H9 (cell line): ENCODE data around the gene EFCAB3. TPM values are rescaled to one million over a fixed set of nuclear protein-coding genes. Genes with fewer than 3 reads are reported as not detected.
"Not testable (repeated sequence)": the region's sequence is repeated elsewhere in the genome, so short reads cannot be mapped to it uniquely, and the experiment has no call there.

ENCODE experiments used
- DNase-seq: peaks from one replicate; pipeline ENCODE4 v3.0.0-alpha.2; 2017
- H2AFZ ChIP-seq: one replicate; pipeline ENCODE4 v1.6.1; 2013; ENCODE audit warnings: mild to moderate bottlenecking, low read length, control low read depth, moderate library complexity
- H2AK5ac ChIP-seq: 2 replicates; pipeline ENCODE4 v1.6.1; 2013; ENCODE audit warnings: low read length, control low read depth, mixed read lengths; ENCODE audit not compliant: insufficient read length
- H2BK120ac ChIP-seq: one replicate; pipeline ENCODE4 v1.6.1; 2013; ENCODE audit warnings: low read depth, mild to moderate bottlenecking, low read length, control low read depth, inconsistent platforms; ENCODE audit not compliant: poor library complexity, severe bottlenecking
- H2BK12ac ChIP-seq: 2 replicates; pipeline ENCODE4 v1.6.1; 2013; ENCODE audit warnings: low read length, control low read depth, mixed read lengths, low read depth; ENCODE audit not compliant: insufficient read length
- H2BK15ac ChIP-seq: 2 replicates; pipeline ENCODE4 v1.6.1; 2013; ENCODE audit warnings: low read depth, low read length, control low read depth
- H2BK20ac ChIP-seq: one replicate; pipeline ENCODE4 v1.6.1; 2013; ENCODE audit warnings: low read depth, mild to moderate bottlenecking, low read length, control low read depth, inconsistent platforms; ENCODE audit not compliant: poor library complexity, severe bottlenecking
- H2BK5ac ChIP-seq: 2 replicates; pipeline ENCODE4 v1.6.1; 2013; ENCODE audit warnings: low read length, control low read depth, mixed read lengths; ENCODE audit not compliant: insufficient read length
- H3K14ac ChIP-seq: 2 replicates; pipeline ENCODE4 v1.6.1; 2013; ENCODE audit warnings: low read length, control low read depth; ENCODE audit not compliant: insufficient read depth
- H3K18ac ChIP-seq: 2 replicates; pipeline ENCODE4 v1.6.1; 2013; ENCODE audit warnings: low read depth, mild to moderate bottlenecking, mixed read lengths, low read length, control low read depth; ENCODE audit not compliant: insufficient read length
- H3K23ac ChIP-seq: 2 replicates; pipeline ENCODE4 v1.6.1; 2013; ENCODE audit warnings: low read length, control low read depth, mixed read lengths, low read depth; ENCODE audit not compliant: insufficient read length
- H3K23me2 ChIP-seq: 2 replicates; pipeline ENCODE4 v1.6.1; 2013; ENCODE audit warnings: low read depth, mild to moderate bottlenecking, mixed read lengths, low read length, control low read depth; ENCODE audit not compliant: insufficient read length, poor library complexity, severe bottlenecking
- H3K27ac ChIP-seq: 2 replicates; pipeline ENCODE4 v1.5.1; 2013; ENCODE audit warnings: low read length, control low read depth, mixed read lengths, low read depth; ENCODE audit not compliant: insufficient read length
- H3K27me3 ChIP-seq: 2 replicates; pipeline ENCODE4 v1.6.1; 2013; ENCODE audit warnings: low read length, control low read depth, inconsistent platforms; ENCODE audit not compliant: insufficient read depth
- H3K4ac ChIP-seq: 2 replicates; pipeline ENCODE4 v1.6.1; 2013; ENCODE audit warnings: low read depth, mild to moderate bottlenecking, control low read depth, inconsistent platforms, low read length, moderate library complexity
- H3K4me1 ChIP-seq: 2 replicates; pipeline ENCODE4 v1.6.1; 2013; ENCODE audit warnings: low read length, control low read depth, inconsistent platforms; ENCODE audit not compliant: insufficient read depth
- H3K4me2 ChIP-seq: 2 replicates; pipeline ENCODE4 v1.6.1; 2013; ENCODE audit warnings: low read length, control low read depth, mixed read lengths; ENCODE audit not compliant: insufficient read length, insufficient read depth
- H3K56ac ChIP-seq: 2 replicates; pipeline ENCODE4 v1.6.1; 2013; ENCODE audit warnings: low read depth, mild to moderate bottlenecking, mixed read lengths, low read length, control low read depth; ENCODE audit not compliant: insufficient read length
- H3K79me1 ChIP-seq: 2 replicates; pipeline ENCODE4 v1.6.1; 2013; ENCODE audit warnings: low read depth, mild to moderate bottlenecking, moderate library complexity, low read length, control low read depth, inconsistent platforms; ENCODE audit not compliant: insufficient read depth, poor library complexity, severe bottlenecking
- H3K79me2 ChIP-seq: 2 replicates; pipeline ENCODE4 v1.6.1; 2013; ENCODE audit warnings: low read length, control low read depth, inconsistent platforms; ENCODE audit not compliant: insufficient read depth
- H3K9ac ChIP-seq: 2 replicates; pipeline ENCODE4 v1.6.1; 2013; ENCODE audit warnings: low read length, control low read depth, mixed read lengths; ENCODE audit not compliant: insufficient read length; ENCODE audit errors: extremely low read depth
- H3K9me3 ChIP-seq: one replicate; pipeline ENCODE4 v1.6.1; 2013; ENCODE audit warnings: low read depth, low read length, inconsistent platforms; ENCODE audit not compliant: control insufficient read depth
- H3T11ph ChIP-seq: one replicate; pipeline ENCODE4 v1.6.1; 2013; ENCODE audit warnings: mild to moderate bottlenecking, low read length, control low read depth, inconsistent platforms
- H4K20me1 ChIP-seq: one replicate; pipeline ENCODE4 v1.6.1; 2013; ENCODE audit not compliant: control insufficient read depth, insufficient read length, insufficient read depth
- H4K5ac ChIP-seq: 2 replicates; pipeline ENCODE4 v1.6.1; 2013; ENCODE audit warnings: low read depth, mild to moderate bottlenecking, mixed read lengths, low read length, control low read depth; ENCODE audit not compliant: insufficient read length
- H4K8ac ChIP-seq: replicated peaks from 2 replicates; pipeline ENCODE4 v1.6.1; 2013; ENCODE audit warnings: low read length, control low read depth, mixed read lengths, low read depth; ENCODE audit not compliant: insufficient read length
- H4K91ac ChIP-seq: 2 replicates; pipeline ENCODE4 v1.6.1; 2013; ENCODE audit warnings: low read depth, mild to moderate bottlenecking, moderate library complexity, mixed read lengths, low read length, control low read depth; ENCODE audit not compliant: insufficient read length
- H3K27ac Mint-ChIP-seq, 3 experiments: 2 replicates in 2 of 3; 3 replicates in 1 of 3; pipeline ENCODE4 v1.8.0; 2020 to 2021; ENCODE audit warnings: mixed read lengths in 3 of 3, mild to moderate bottlenecking in 1 of 3, moderate library complexity in 1 of 3
- H3K27me3 Mint-ChIP-seq: 2 replicates; pipeline ENCODE4 v1.8.0; 2021; ENCODE audit warnings: low read depth, mild to moderate bottlenecking, moderate library complexity, mixed read lengths
- H3K36me3 Mint-ChIP-seq, 3 experiments: 2 replicates in 2 of 3; 3 replicates in 1 of 3; pipeline ENCODE4 v1.8.0; 2020 to 2021; ENCODE audit warnings: low read depth in 3 of 3, mixed read lengths in 3 of 3; ENCODE audit not compliant: insufficient read depth in 1 of 3
- H3K4me1 Mint-ChIP-seq, 2 experiments: 2 replicates each; pipeline ENCODE4 v1.8.0; 2020; ENCODE audit warnings: mixed read lengths in 2 of 2
- H3K4me3 Mint-ChIP-seq, 2 experiments: 2 replicates in 1 of 2; 3 replicates in 1 of 2; pipeline ENCODE4 v1.8.0; 2020 to 2021; ENCODE audit warnings: mild to moderate bottlenecking in 2 of 2, mixed read lengths in 2 of 2, moderate library complexity in 1 of 2
- H3K9me3 Mint-ChIP-seq, 2 experiments: 2 replicates in 1 of 2; 3 replicates in 1 of 2; pipeline ENCODE4 v1.8.0; 2020; ENCODE audit warnings: mild to moderate bottlenecking in 2 of 2, mixed read lengths in 2 of 2, moderate library complexity in 1 of 2
- WGBS: extraction: QIAGEN DNeasy Blood & Tissue Kit; methylation state at CpG from one replicate; pipeline ENCODE4 v1.1.7; 2013; ENCODE audit warnings: missing lambda C conversion rate, low lambda C conversion rate, mixed read lengths; ENCODE audit not compliant: insufficient read length; ENCODE audit errors: extremely low coverage; 5-methylcytosine and 5-hydroxymethylcytosine counted together
- total RNA-seq: library from RNA; stranded (reverse); gene quantifications from 2 replicates; pipeline ENCODE4 v1.2.1, GENCODE V29; 2021

EFCAB3 gene
- total RNA-seq, 1 experiment from 2014 or later = not detected

- Mint-ChIP-seq H3K36me3 (peaks cover 14 to 29% (median 19%) of the 10 kb centered on the region in 3 experiments; a peak in 6 of 7 replicates), H3K27ac (0 out of 7 replicates have a peak overlapping the region, but pooled peaks of 1 of the 3 experiments have one; percentile 28)
- H3K9me3 ChIP-seq, H2BK20ac ChIP-seq, H3K56ac ChIP-seq, H3K4me1 ChIP-seq, H4K8ac ChIP-seq, H2BK5ac ChIP-seq, H2AK5ac ChIP-seq, H3K18ac ChIP-seq, H3T11ph ChIP-seq, H3K23me2 ChIP-seq, H3K4me1 Mint-ChIP-seq, H3K4ac ChIP-seq, H3K14ac ChIP-seq, H4K91ac ChIP-seq, H2BK12ac ChIP-seq, H4K20me1 ChIP-seq, H2AFZ ChIP-seq, H3K27ac ChIP-seq, DNase-seq, H3K27me3 ChIP-seq, H3K4me2 ChIP-seq, H3K79me2 ChIP-seq, H3K9ac ChIP-seq, H3K9me3 Mint-ChIP-seq, H3K79me1 ChIP-seq, H3K27me3 Mint-ChIP-seq, H2BK120ac ChIP-seq, H4K5ac ChIP-seq, H2BK15ac ChIP-seq, H3K4me3 Mint-ChIP-seq, H3K23ac ChIP-seq: not testable (repeated sequence)
- no CpG with 5 or more reads among the region's 4 CpGs for WGBS
Measured at GRCh38 chr17:62452195-62452594, 71.8 kb downstream of the EFCAB3 start.

- H3K4me3 Mint-ChIP-seq, H3K79me2 ChIP-seq, H2BK5ac ChIP-seq, H2BK12ac ChIP-seq, H2AFZ ChIP-seq, H3K4ac ChIP-seq, H3K23me2 ChIP-seq, H3K4me2 ChIP-seq, H3T11ph ChIP-seq, H4K91ac ChIP-seq, H2BK120ac ChIP-seq, H4K8ac ChIP-seq, H4K5ac ChIP-seq, H3K9ac ChIP-seq, H2BK20ac ChIP-seq, H3K4me1 Mint-ChIP-seq, H2BK15ac ChIP-seq, DNase-seq, H3K18ac ChIP-seq, H3K14ac ChIP-seq, H3K4me1 ChIP-seq, H3K27me3 Mint-ChIP-seq, H3K9me3 Mint-ChIP-seq, H2AK5ac ChIP-seq, H4K20me1 ChIP-seq, H3K56ac ChIP-seq, H3K9me3 ChIP-seq, H3K27ac ChIP-seq, H3K27me3 ChIP-seq, H3K79me1 ChIP-seq, H3K23ac ChIP-seq, H3K27ac Mint-ChIP-seq: not testable (repeated sequence)
- no CpG with 5 or more reads among the region's 5 CpGs for WGBS
- H3K36me3 Mint-ChIP-seq = peaks cover 8 to 21% (median 11%) of the 10 kb centered on the region in 3 experiments; a peak in 6 of 7 replicates
Measured at GRCh38 chr17:62453041-62453440, 72.7 kb downstream of the EFCAB3 start.
